Left ventricle myocardium inferior (tissue), 1 donor: Measurements from ENCODE around the gene TNIP1. TPM values are rescaled to one million over a fixed set of nuclear protein-coding genes. Genes with fewer than 3 reads are reported as not detected.
A peak's percentile ranks its signal among the peaks of the same experiment; 100 is the strongest.

ENCODE experiments used
- DNase-seq: peaks from one replicate; pipeline ENCODE4 v3.0.0-alpha.2; 2020
- H3K27ac ChIP-seq: fragments of 200-600 bp; replicated peaks from 2 replicates; pipeline ENCODE4 v1.8.0; 2021
- H3K27me3 ChIP-seq: fragments of 200-600 bp; 2 replicates; pipeline ENCODE4 v1.8.0; 2021; ENCODE audit warnings: low read depth
- H3K36me3 ChIP-seq: fragments of 200-600 bp; 2 replicates; pipeline ENCODE4 v1.8.0; 2021
- H3K4me1 ChIP-seq: fragments of 200-600 bp; 2 replicates; pipeline ENCODE4 v1.8.0; 2021
- H3K4me3 ChIP-seq: fragments of 200-600 bp; 2 replicates; pipeline ENCODE4 v1.8.0; 2021; ENCODE audit warnings: mild to moderate bottlenecking, moderate library complexity
- H3K9me3 ChIP-seq: fragments of 200-600 bp; replicated peaks from 2 replicates; pipeline ENCODE4 v1.8.0; 2021
- intact Hi-C: fragments of 100-400 bp; cut with micrococcal nuclease; formaldehyde crosslinking; loops from one replicate; pipeline ENCODE4 v1.11.0; 2022
- total RNA-seq: library from RNA; stranded (reverse); fragmentation: NEBNext Ultra II Directional; extraction: Animal tissue kit (Norgen Biotek cat#: 25700); gene quantifications from one replicate; pipeline ENCODE4 v1.2.1, GENCODE V29; 2021
- TF ChIP-seq, protein P1 (sequence below): fragments of 200-600 bp; IDR thresholded peaks from 2 replicates; pipeline ENCODE4 v1.8.0; 2021; ENCODE audit warnings: antibody characterized with exemption, mild to moderate bottlenecking, borderline replicate concordance
- donor health status: DM: no; HTN: yes; CAD: no; lungs with severe emphysema.

The TNIP1 gene
- total RNA-seq, 1 donor from 2014 or later, result 131 TPM

DNA sequence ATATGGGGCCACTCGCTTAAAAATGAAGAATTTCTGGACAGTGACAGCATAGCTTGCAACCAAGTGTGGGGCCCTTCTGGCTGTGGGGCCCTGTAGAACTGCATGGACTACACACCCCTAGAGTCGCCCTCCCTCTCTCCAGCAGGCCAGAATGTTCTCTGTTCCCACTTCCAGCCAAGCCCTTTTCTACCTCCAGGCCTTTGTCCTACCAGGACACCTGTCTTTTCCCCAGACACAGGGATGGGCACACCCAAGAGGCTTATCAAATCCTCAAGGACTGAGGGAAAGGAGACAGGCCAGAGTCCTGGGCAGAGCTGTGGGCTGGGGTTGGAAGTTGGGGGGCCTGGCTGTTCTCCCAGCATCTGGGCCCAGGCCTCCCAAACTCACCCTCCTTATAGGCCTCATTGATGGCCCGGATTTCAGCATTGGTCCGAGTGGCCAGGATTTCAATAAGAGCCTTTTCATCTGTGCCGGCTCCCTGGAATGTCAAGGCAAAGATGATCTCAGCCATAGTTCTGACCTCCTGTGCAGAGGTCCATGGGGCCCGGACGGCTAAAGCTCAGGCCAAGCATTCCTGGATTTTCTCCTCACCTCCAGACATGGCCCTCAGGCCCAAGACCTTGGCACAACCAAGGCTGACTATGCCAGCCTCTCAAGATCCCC, 38.2 kb upstream of the TNIP1 start:
- DNase-seq, result no peak
- TF ChIP-seq, protein P1, sequence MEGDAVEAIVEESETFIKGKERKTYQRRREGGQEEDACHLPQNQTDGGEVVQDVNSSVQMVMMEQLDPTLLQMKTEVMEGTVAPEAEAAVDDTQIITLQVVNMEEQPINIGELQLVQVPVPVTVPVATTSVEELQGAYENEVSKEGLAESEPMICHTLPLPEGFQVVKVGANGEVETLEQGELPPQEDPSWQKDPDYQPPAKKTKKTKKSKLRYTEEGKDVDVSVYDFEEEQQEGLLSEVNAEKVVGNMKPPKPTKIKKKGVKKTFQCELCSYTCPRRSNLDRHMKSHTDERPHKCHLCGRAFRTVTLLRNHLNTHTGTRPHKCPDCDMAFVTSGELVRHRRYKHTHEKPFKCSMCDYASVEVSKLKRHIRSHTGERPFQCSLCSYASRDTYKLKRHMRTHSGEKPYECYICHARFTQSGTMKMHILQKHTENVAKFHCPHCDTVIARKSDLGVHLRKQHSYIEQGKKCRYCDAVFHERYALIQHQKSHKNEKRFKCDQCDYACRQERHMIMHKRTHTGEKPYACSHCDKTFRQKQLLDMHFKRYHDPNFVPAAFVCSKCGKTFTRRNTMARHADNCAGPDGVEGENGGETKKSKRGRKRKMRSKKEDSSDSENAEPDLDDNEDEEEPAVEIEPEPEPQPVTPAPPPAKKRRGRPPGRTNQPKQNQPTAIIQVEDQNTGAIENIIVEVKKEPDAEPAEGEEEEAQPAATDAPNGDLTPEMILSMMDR, result no peak
- intact Hi-C loops, result no loop called here
- Histone ChIP-seq H3K27ac (no peak overlapping the region), H3K36me3 (peaks cover 79% of the 10 kb centered on the region), H3K9me3 (no peaks in the 10 kb centered on the region), H3K27me3 (no peaks in the 10 kb centered on the region), H3K4me3 (no peak overlapping the region), H3K4me1 (peaks cover 24% of the 10 kb centered on the region)

DNA sequence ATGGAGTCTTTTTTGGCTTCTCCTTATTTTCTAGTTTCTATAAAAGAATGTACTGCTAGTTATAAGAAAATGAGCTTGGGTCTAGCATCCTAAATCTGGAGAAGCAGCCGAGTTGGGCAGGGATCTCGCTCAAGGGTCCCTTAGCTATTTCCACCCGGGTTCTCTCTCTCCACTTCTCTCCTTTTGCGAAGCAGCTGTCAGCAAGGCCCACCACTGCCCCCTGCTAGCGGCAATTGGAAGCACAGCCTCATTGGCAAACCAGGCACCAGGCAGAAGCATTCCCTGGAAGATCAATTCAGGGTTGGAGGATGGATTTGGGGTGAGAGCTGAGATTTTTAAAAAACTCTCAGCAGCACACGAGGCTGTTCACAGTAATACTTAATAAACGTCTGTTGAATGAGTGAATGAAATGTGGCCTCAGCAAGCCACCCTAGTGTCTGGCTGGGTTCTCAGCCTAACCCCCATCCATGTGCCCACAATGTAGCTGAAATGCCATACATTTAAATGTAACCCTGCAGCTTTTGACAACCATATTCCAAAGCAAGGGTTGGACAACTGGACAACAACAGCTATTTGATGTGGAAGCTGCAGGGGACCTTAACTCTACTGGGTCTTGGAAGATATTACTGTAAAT, 34.6 kb upstream of the TNIP1 start:
- H3K9me3 ChIP-seq, result no peaks in the 10 kb centered on the region
- H3K36me3 ChIP-seq, result peaks cover 69% of the 10 kb centered on the region
- TF ChIP-seq, protein P1, result peak; percentile 98
- H3K27ac ChIP-seq, result no peak overlapping the region
- H3K4me3 ChIP-seq, result no peak overlapping the region
- peaks cover 22% of the 10 kb centered on the region for H3K4me1 ChIP-seq
- intact Hi-C loops, result no loop called here
- no peaks in the 10 kb centered on the region for H3K27me3 ChIP-seq
- peak; percentile 79 for DNase-seq

DNA sequence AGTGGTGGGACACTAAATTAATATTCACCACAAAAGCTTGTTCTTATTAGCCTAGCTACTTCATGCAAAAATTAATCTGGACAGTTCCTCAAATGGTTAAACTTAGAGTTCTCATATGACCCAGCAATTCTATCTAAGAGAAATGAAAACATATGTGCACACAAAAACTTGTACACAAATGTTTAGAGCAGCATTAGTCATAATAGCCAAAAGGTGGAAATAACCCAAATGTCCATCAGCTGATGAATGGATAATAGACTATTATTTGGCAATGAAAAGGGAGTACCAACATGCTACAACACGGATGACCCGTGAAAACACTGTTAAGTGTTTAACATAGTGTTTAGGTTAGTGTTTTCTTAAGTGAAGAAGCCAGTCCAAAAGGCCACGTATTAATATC, 32.8 kb upstream of the TNIP1 start:
- intact Hi-C loops, result loop anchor here (5.0 kb wide), 1 partner anchor 61 kb away; no protein-coding TSS in a partner anchor
- no peak overlapping the region for H3K4me3 ChIP-seq
- H3K27ac ChIP-seq, result no peak overlapping the region
- H3K9me3 ChIP-seq, result no peaks in the 10 kb centered on the region
- no peaks in the 10 kb centered on the region for H3K27me3 ChIP-seq
- peaks cover 40% of the 10 kb centered on the region for H3K4me1 ChIP-seq
- no peak for DNase-seq
- TF ChIP-seq, protein P1, result no peak
- H3K36me3 ChIP-seq, result peaks cover 68% of the 10 kb centered on the region

DNA sequence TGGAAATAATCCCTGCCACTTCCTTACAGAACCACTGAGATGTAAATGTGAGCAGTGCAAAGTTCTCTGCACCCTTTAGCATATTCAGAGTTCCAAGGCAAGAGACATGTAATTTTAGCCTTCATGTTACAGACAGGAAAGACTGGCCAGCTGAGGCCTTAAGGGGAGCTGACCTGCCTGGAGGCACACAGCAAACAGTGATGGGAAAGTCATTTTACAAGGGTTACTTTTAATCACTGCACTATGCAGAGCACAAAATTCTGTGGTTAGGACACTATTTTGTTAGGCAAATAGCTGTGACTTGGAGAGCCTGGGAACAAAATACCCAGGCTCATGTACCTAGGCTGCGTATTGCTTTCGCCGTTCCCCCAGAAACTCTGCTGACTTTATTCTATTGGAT, 30.2 kb upstream of the TNIP1 start:
- intact Hi-C loops, result loop anchor here (5.0 kb wide), 1 partner anchor 59 kb away; no protein-coding TSS in a partner anchor
- Histone ChIP-seq H3K27me3 (no peaks in the 10 kb centered on the region), H3K27ac (peak overlapping the region; percentile 78), H3K4me3 (no peak overlapping the region), H3K36me3 (peaks cover 69% of the 10 kb centered on the region), H3K4me1 (peaks cover 65% of the 10 kb centered on the region), H3K9me3 (no peaks in the 10 kb centered on the region)
- TF ChIP-seq, protein P1, result no peak
- DNase-seq, result no peak

DNA sequence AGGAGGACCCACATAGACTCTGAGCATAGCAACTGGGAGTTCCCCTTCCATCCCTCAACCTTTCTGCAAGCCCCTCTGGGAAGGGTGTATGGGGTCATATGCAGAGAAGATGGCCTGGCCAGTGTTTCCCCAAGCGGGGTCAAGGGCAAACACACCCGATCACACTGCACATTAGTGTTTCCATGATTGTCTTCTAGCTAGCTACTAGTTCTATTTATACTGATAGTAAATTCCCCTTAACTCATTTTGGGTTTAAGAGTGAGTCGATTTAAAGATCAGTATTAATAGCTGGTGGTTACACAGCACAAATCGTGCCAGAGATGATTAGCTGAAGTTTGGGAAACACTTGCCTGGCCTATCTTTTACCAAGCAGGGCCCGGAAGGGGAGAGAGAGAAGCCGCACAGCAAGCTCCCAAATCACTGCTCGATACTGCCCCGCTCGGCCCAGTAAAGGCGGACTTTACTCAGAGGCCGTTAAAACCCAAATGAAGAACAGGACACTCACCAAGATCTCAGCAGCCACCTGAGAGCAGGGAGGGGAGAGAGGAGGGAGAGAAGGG, 29.4 kb upstream of the TNIP1 start:
- Histone ChIP-seq H3K27me3 (no peaks in the 10 kb centered on the region), H3K27ac (peak overlapping the region; percentile 78), H3K4me3 (no peak overlapping the region), H3K36me3 (peaks cover 75% of the 10 kb centered on the region), H3K9me3 (no peaks in the 10 kb centered on the region), H3K4me1 (peaks cover 70% of the 10 kb centered on the region)
- TF ChIP-seq, protein P1, result peak; percentile 32
- intact Hi-C loops, result loop anchor here (5.0 kb wide), 1 partner anchor 58 kb away; no protein-coding TSS in a partner anchor
- no peak for DNase-seq
